ENCODE results near the gene ZCCHC7. TPM values are rescaled to one million over a fixed set of nuclear protein-coding genes. Genes with fewer than 3 reads are reported as not detected.

Gene ZCCHC7

DNA sequence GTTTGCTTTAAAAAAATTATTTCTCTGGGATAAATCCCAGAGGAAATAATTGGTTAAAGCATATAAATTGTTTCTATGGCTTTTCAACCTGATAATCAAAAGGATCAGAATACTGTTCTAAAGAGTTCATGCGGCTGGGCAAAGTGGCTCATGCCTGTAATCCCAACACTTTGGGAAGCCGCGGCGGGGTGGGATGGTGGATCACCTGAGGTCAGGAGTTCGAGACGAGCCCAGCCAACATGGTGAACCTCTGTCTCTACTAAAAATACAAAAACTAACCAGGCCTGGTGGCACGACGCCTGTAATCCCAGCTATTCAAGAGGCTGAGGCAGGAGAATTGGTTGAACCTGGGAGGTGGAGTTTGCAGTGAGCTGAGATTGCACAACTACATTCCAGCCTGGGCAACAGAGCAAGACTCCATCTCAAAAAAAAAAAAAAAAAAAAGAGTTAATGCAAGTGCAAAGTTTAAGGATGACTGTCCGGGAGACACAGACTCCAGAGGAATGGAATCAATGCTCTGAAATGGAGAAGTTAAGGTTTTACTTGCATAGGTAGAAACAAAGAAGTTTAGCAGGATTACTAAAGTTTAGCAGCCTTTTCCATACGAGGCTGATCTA is 285.5 kb downstream of the ZCCHC7 start:
- Histone ChIP-seq H3K4me1 (ENCODE audit: control insufficient read depth, insufficient read depth, low read length) (no peaks in the 10 kb centered on the region), H3K4me3 (ENCODE audit: low read length) (no peak overlapping the region), H3K36me3 (ENCODE audit: insufficient read depth, low read length) (no peaks in the 10 kb centered on the region), H3K9me3 (replicated peaks; ENCODE audit: low read length) (no peaks in the 10 kb centered on the region), H3K9ac (ENCODE audit: low read depth, low read length) (no peak overlapping the region), H3K4me2 (ENCODE audit: low read length) (no peak overlapping the region), H3K27me3 (ENCODE audit: control insufficient read depth, insufficient read depth, low read length) (peaks cover 33% of the 10 kb centered on the region)

GRCh38 chr9:37406603-37407401 is 286.4 kb downstream of the ZCCHC7 start:
- Histone ChIP-seq H3K9ac (ENCODE audit: low read depth, low read length) (no peak overlapping the region), H3K36me3 (ENCODE audit: insufficient read depth, low read length) (no peaks in the 10 kb centered on the region), H3K4me1 (ENCODE audit: control insufficient read depth, insufficient read depth, low read length) (no peaks in the 10 kb centered on the region), H3K27me3 (ENCODE audit: control insufficient read depth, insufficient read depth, low read length) (peaks cover 33% of the 10 kb centered on the region), H3K9me3 (replicated peaks; ENCODE audit: low read length) (no peaks in the 10 kb centered on the region), H3K4me3 (ENCODE audit: low read length) (no peak overlapping the region), H3K4me2 (ENCODE audit: low read length) (no peak overlapping the region)

- no peak overlapping the region for H3K9ac ChIP-seq (ENCODE audit: low read depth, low read length)
- no peaks in the 10 kb centered on the region for H3K9me3 ChIP-seq (replicated peaks; ENCODE audit: low read length)
- no peak overlapping the region for H3K4me3 ChIP-seq (ENCODE audit: low read length)
- peaks cover 33% of the 10 kb centered on the region for H3K27me3 ChIP-seq (ENCODE audit: control insufficient read depth, insufficient read depth, low read length)
- peaks cover 4% of the 10 kb centered on the region for H3K4me1 ChIP-seq (ENCODE audit: control insufficient read depth, insufficient read depth, low read length)
- H3K36me3 ChIP-seq (ENCODE audit: insufficient read depth, low read length): no peaks in the 10 kb centered on the region
- no peak overlapping the region for H3K4me2 ChIP-seq (ENCODE audit: low read length)
These were observed 287.1 kb downstream of the ZCCHC7 start for GRCh38 chr9:37407468-37407867.

Small RNAs within 50 kb of the gene (small RNA-seq; reads per million reads assigned to genes)
- not detected for gene AL512604.1
- gene RF00019: not detected
- not detected for gene RNU6-677P
